HG03460 (cell line): Measurements from ENCODE around the gene IFIT1B.
"Not testable (repeated sequence)": the region's sequence is repeated elsewhere in the genome, so short reads cannot be mapped to it uniquely, and the experiment has no call there.

ENCODE experiments used
- ATAC-seq: cut with Tn5 transposase; IDR thresholded peaks from one replicate; pipeline ENCODE4 v1.9.1; 2021; ENCODE audit not compliant: unreplicated experiment

The IFIT1B gene

DNA sequence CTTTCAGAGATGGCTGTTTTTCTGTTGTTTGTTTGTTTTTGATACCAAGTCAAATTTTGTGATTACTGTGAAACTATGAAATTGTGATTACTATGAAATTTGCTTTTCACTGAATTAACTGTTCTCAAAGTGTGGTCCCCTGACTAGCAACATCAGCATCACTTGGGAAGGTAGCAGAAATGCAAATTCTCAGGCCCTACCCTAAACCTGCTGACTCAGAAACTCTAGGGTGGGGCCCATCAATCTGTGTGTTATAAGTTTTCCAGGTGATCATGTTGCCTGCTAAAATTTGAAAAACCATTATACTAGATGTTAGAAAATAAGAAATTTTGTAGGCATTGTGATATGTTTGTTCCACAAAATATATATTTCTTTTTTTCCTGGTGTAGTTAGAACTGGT lies 1.2 kb downstream of the IFIT1B start:
- ATAC-seq = no peak

GRCh38 chr10:89382757-89383156 lies 4.9 kb downstream of the IFIT1B start:
- no peak for ATAC-seq

DNA sequence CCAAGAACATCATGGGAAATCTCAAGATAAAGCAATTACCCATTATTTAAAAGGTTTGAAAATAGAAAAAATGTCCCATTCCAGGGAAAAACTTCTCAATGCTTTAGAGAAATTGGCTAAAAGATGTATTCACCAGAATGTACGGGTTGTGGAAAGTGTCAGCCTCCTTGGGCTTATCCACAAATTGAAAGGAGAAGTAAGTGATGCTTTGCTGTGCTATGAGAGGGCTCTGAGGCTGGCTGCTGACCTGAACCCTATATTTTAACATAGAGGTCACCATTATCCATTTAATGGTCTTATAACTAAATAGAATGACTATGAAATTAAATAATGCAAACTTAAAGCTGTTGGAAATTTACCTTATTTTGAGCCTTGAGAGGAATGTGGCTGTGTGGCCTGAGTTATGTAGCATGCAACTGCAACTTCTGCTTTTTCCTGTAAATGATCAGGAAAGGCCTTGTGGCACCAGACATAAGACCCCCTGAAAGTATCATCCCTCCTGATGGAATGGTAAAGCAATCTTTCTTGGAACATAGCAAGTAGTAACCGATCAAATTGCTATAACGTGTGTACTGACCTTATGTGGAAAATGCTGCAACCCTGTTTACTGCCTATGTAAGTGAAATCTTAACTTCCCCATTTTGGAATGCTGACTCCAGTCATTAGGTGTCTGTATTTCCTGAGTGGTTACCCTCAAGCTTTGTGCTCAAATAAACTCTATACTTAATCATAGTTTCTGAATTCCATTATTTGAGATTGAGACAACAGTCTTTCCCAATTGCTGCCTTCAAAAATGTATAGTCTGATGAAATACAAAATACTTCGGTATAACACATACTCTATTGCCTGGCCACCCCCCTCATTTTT lies 6.9 kb downstream of the IFIT1B start:
- no peak for ATAC-seq

DNA sequence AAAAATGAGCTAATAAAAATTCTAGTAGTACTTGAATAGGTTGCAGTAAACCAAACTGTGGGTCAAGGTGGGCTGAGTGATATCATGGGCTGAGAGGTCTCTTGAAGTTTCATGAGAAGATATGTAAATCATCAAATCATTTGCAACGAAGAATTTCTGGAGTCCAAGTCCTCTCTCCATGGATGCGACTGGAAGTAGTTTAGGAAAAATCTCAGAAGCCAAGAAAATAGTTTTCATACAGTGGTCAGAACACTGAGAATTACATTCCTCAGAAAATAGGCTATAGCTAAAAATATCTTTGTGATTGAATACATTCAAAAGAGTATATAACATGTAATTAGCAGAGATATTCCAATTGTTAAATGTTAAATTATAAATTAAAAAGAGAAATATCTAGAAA lies 10.9 kb downstream of the IFIT1B start:
- ATAC-seq = no peak

- ATAC-seq = no peak
Measured at GRCh38 chr10:89389254-89389653, 11.4 kb downstream of the IFIT1B start.

GRCh38 chr10:89390476-89391225 lies 12.8 kb downstream of the IFIT1B start:
- no peak for ATAC-seq

DNA sequence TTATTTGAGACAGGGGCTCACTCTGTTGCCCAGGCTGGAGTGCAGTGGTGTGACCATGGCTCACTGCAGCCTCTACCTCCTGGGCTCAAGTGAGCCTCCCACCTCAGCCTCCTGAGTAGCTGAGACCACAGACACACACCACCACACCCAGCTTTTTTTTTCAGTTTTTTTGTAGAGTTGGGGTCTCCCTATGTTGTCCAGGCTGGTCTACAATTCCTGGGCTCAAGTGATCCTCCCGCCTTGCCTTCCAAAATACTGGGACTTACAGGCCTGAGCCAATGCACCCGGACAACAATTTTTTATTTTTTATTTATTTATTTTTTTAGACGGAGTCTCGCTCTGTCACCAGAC lies 13.3 kb downstream of the IFIT1B start:
- ATAC-seq = not testable (repeated sequence)

- peak; percentile 80 for ATAC-seq
Measured at GRCh38 chr10:89391907-89392756, 14.3 kb downstream of the IFIT1B start, which contains the start of gene IFIT1. Gene IFIT1, plus strand, starts transcription at chr10:89392623. Its CDS starts 90 bp downstream, at chr10:89392713.

DNA sequence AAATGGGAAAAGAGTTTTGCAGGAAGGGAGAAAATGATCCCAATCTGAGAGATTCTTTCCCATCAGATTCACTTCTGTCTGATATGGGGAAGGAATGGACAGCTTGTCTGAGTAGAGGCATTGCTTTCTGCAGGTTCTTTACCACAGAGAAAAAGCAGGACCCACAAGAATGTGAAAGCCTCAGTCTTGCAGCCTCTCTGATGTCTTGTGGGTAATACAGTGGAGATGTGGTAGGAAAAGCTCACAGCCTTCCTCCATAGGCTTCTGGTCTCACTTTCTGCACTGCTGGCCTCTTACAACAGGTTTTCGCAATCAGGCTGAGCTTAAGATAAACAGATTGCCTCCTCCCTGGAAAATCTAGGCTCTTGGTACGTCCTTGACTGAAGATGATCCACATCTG lies 15.1 kb downstream of the IFIT1B start:
- ATAC-seq = peak; percentile 41

DNA sequence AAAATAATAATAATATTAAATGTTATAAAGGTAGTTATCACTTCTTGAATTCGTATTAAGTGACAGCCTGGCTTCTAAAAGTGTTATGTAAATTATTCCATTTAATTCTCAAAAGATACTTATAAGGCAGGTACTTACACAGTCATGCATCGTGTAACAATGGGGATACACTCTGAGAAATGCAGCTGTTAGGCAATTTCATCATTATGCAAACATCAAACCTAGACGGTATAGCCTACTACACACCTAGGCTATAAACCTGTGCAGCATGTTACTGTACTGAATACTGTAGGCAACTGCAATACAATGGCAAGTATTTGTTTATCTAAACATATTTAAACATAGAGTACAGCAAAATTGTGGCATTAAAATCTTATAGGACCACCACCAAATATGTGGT lies 16.0 kb downstream of the IFIT1B start:
- ATAC-seq = no peak

GRCh38 chr10:89395141-89395540 lies 17.3 kb downstream of the IFIT1B start:
- ATAC-seq = no peak

GRCh38 chr10:89398003-89398749 lies 20.3 kb downstream of the IFIT1B start:
- ATAC-seq = no peak

DNA sequence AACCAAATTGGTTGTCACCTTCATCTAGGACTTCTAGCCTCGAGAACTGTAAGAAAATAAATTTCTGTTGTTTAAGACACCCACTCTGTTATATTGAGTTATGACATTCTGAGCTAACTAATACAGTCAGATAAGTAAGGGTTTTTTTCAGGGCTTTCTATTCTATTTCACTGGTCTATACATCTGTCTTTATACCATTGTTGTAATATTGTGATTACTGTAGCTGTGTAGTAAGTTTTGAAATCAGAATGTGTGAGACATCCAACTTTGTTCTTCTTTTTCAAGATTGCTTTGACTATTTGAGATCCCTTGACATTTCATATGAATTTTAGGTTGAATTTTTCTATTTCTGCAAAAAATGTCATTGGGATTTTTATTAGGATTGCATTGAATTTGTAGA lies 22.1 kb downstream of the IFIT1B start:
- ATAC-seq = no peak

GRCh38 chr10:89403043-89403442 lies 25.2 kb downstream of the IFIT1B start:
- ATAC-seq = no peak

GRCh38 chr10:89404104-89405047 lies 26.5 kb downstream of the IFIT1B start:
- no peak for ATAC-seq

DNA sequence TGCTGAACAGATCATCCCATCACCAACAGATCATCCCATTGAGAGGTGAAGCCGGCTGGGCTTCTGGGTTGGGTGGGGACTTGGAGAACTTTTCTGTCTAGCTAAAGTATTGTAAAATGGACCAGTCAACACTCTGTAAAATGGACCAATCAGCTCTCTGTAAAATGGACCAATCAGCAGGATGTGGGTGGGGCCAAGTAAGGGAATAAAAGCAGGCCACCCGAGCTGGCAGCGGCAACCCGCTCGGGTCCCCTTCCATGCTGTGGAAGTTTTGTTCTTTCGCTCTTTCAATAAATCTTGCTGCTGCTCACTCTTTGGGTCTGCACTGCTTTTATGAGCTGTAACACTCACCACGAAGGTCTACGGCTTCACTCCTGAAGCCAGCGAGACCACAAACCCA lies 28.3 kb downstream of the IFIT1B start:
- ATAC-seq = not testable (repeated sequence)

DNA sequence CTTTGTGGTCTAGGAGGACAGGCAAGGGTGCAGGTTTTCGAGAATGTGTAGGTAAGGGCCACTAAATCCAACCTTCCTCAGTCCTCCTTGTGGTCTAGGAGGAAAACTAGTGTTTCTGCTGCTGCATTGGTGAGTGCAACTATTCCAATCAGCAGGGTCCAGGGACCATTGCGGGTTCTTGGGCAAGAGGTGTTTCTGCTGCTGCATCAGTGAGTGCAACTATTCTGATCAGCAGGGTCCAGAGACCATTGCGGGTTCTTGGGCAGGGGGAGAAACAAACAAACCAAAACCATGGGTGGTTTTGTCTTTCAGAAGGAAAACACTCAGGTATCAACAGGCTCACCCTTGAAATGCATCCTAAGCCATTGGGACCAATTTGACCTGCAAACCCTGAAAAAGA lies 29.9 kb downstream of the IFIT1B start:
- ATAC-seq = not testable (repeated sequence)

- not testable (repeated sequence) for ATAC-seq
Measured at GRCh38 chr10:89409282-89409681, 31.4 kb downstream of the IFIT1B start.

DNA sequence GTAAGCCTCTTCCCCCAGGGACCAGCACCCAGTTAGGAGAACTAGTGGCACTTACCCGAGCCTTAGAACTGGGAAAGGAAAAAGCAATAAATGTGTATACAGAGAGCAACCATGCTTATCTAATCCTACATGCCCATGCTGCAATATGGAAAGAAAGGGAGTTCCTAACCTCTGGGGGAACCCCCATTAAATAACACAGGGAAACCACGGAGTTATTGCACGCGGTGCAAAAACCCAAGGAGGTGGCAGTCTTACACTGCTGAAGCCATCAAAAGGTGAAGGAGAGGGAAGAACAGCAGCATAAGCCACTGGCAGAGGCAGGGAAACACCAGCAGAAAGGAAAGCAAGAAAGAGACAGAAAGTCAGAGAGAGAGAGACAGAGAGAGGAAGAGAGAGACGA lies 32.7 kb downstream of the IFIT1B start:
- ATAC-seq = not testable (repeated sequence)
